Stomach (tissue), 4 donors: Measurements from ENCODE around the gene TEX2.

Source experiments
- POLR2A ChIP-seq, 4 donors: fragments of 450-650 bp; IDR thresholded peaks; one replicate each; pipeline ENCODE4 v1.6.1; 2016; ENCODE audit warnings: antibody characterized with exemption in 4 of 4, control low read depth in 2 of 4, mild to moderate bottlenecking in 1 of 4, moderate library complexity in 1 of 4
- TF ChIP-seq, protein P1 (sequence below), 7 experiments: fragments of 450-650 bp in 4 of 7; fragments of 200-600 bp in 3 of 7; sonication (generic) in 3 of 7; IDR thresholded peaks; one replicate each; pipeline ENCODE4 v1.5.1; 2016 to 2019; ENCODE audit warnings: antibody characterized with exemption in 7 of 7, control low read depth in 2 of 7, mild to moderate bottlenecking in 1 of 7

DNA sequence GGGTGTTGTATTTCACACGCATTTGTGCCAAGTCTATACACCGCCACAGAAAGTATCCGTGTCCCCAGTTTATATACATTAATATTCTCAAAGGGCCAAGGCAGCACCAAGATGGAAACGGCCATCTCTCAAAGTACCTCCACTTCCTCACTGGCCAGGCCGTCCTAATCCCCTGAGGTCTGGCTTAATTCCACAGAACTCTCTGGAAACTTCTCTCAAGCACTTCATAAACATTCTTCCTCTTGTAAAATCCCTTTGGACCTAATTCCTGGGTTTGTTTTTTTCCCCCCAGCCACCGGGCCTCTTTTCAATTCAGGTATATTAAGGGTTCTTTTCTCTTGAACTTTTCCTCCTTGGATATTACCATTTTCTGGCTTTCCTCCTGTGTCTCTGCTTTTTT is 128.1 kb downstream of the TEX2 start:
- TF ChIP-seq, protein P1, sequence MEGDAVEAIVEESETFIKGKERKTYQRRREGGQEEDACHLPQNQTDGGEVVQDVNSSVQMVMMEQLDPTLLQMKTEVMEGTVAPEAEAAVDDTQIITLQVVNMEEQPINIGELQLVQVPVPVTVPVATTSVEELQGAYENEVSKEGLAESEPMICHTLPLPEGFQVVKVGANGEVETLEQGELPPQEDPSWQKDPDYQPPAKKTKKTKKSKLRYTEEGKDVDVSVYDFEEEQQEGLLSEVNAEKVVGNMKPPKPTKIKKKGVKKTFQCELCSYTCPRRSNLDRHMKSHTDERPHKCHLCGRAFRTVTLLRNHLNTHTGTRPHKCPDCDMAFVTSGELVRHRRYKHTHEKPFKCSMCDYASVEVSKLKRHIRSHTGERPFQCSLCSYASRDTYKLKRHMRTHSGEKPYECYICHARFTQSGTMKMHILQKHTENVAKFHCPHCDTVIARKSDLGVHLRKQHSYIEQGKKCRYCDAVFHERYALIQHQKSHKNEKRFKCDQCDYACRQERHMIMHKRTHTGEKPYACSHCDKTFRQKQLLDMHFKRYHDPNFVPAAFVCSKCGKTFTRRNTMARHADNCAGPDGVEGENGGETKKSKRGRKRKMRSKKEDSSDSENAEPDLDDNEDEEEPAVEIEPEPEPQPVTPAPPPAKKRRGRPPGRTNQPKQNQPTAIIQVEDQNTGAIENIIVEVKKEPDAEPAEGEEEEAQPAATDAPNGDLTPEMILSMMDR (IDR thresholded peaks at IDR 0.05): no peak
- TF ChIP-seq POLR2A (IDR thresholded peaks at IDR 0.05): no peak
